HS-5 (cell line): Measurements from ENCODE around the gene GAL3ST3.
"Not testable (repeated sequence)": the region's sequence is repeated elsewhere in the genome, so short reads cannot be mapped to it uniquely, and the experiment has no call there.

Source experiments
- DNase-seq: peaks from one replicate; pipeline ENCODE4 v3.0.0-alpha.2; 2012; ENCODE audit warnings: low read depth

Gene GAL3ST3

DNA sequence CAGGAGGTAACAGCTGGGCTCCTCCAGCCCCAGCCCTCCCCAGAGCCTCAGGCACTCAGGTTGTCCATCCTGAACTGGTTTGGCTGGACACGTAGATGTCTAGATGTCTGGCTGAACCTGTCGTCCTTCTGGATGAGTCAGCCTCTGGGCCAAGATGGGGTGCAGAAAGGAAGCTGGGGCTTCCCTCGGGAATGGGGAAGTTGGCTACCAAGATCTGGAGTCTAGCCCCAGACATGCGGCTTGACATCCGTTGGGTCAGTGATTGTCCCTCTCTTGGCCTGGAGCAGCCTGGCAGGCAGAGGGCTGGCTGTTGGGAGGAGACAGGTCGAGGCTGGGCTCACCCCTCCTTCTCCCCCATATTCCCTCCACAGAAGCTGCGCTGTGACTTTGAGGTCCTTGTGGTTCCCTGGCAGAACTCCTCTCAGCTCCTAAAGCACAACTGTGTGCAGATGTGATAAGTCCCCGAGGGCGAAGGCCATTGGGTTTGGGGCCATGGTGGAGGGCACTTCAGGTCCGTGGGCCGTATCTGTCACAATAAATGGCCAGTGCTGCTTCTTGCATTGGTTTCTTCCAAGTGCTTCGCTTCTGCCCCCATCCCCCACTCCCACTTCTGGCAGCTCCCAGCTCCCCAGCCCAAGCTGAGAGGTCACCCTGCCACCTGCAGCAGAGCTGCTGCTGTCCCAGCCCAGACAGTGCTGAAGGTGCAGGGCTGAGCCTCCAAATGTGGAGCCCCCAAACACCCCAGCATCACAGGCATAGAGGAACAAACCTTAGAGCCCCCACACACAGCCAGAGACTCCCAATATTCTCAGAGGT lies 35.8 kb downstream of the GAL3ST3 start:
- DNase-seq, result no peak

DNA sequence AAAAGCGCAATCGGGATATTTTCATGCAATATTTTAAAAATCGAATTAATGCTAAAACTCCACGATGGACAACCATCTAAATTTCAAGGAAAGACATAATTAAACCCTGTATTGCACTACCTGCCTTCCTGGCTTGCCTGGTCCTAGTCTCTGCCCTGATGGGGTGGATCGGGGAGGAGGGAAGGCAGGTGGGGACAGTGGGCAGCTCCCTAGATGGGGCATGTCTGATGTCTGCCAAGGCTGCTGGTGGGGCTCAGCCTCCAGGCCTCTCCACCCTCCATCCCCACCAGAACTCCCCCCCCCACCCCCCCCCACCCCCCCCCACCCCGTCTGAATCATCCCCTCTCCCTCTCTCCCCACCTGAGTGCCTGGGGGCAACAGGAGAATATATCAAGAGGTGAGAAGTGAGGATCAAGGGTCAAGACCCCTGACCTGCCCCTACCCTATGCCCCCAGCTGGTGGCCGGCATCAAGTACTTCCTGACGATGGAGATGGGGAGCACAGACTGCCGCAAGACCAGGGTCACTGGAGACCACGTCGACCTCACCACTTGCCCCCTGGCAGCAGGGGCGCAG lies 36.5 kb downstream of the GAL3ST3 start:
- no peak for DNase-seq

DNA sequence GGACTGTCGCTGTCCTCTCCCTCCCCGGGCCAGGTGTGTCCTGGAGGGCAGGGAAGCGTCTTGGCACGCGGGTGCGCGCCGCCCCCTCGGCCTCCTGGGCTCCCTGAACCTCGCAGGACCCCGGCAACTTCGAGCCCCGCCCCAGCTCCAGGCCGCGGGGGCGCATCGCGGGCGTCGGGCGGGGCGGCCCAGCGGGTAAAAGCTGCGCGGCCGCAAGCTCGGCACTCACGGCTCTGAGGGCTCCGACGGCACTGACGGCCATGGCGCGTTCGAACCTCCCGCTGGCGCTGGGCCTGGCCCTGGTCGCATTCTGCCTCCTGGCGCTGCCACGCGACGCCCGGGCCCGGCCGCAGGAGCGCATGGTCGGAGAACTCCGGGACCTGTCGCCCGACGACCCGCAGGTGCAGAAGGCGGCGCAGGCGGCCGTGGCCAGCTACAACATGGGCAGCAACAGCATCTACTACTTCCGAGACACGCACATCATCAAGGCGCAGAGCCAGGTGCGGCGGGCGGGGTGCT lies 37.1 kb downstream of the GAL3ST3 start, which contains the start of gene CST6:
TSS of gene CST6 (plus strand) at position 224 of the 519 bp plus-strand sequence. CDS start at position 261, 37 bp downstream.
- no peak for DNase-seq

DNA sequence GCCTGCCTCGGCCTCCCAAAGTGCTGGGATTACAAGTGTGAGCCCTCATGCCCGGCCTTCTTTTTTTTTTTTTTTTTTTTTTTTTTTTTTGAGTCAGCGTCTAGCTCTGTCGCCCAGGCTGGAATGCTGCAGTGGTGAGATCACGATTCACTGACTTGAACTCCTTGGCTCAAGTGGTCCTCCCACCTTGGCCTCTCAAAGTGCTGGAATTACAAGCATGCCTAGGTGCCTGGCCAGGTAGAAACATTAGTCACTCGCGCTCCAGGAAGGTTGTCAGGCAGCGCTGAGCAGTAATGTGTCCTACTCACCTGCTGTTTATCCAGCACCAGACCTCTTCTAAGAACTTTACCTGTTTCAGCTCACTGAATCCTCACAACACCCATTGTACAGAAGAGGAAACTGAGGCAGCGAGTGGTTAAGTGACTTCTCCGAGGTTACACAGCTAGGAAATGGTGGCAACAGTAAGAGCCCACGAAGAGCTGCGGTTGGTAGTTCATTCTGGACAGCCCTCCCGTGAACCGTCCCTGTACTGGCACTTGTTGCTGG lies 37.6 kb downstream of the GAL3ST3 start:
- no peak for DNase-seq

DNA sequence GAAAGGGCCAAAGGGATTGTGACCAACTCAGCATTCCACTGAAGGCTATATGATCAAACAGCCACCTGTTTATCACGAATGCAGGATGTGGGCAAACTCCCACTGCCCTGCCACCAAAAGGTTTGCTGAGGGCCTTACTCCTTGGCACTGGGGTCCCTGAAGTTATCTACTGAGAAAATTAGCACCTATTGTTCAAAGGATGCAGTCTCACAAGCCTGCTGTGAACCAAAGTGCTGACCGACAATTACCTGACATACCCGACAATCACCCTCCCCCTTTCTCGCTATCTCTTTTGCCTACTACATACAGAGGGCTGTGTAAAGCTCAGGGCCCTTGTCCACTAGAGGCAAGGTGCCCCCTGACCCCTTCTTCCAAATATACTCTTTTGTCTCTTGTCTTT lies 38.9 kb downstream of the GAL3ST3 start:
- not testable (repeated sequence) for DNase-seq

DNA sequence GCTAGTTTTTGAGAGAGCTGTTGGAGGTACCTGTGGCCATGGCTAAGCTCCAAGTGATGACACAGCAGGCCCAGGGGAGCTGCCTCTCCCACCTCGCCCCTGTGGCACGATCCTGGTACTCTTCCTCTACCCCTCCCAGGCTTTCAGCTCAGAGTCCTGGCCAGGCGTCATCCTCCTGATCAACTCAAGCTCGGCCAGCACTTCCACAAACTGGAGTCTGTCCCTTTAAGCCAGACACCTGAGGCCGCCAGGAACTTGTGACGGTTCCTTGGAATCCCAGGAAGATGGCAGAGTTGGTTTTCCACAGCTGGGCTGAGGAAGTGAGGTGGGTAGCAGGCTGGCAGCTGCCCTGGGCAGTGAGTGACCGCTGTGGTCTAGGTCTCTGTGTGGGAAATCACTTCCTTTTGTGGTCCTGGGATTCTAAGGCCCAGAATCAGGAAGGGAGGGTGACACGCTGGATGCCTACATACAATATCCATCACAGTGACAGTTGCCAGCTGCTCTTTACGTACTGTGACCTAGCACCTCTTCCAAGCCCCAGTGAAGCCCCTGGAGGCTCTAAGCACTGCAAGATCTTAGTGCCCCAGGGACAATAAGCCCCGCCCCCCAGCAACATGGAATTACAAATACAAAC lies 40.4 kb downstream of the GAL3ST3 start:
- no peak for DNase-seq

DNA sequence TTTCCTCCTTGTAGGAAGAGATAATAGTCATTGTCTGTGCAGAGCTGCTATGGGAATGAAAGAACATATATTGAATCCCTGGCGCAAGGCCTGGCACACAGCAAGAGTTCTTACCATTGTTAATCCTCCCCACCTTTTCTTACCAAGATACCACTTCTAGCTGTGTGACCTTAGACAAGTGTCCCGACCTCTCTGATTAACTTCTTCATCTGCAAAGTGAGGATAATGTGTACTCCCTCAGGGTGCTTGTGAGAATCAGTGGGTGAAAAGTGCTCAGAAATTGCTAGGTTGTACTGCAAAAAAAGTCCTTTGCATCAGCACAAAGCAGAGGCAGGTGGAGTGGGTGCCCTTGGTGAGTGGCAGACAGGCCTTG lies 40.9 kb downstream of the GAL3ST3 start:
- no peak for DNase-seq

DNA sequence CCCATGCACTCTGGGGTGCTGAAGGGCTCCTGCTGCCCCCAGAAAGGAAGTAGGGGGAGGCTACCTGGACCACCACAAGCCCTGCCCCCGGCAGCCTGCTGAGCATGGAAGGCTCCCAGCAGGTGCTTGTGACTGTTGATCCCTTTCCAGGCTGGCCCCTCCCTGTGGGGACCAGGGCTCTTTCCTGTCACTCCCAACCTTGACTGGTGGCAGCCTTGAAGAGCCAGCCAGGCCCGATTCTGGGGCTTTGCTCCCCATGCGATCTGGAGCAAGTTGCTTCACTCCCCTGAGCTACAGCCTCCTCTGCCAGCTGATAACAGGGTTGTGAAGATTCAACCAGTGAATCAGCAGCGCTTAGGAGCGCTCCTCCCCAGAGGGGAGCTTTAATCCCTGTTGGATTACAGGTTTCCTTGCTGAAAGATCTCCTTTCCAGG lies 41.7 kb downstream of the GAL3ST3 start:
- DNase-seq, result no peak

DNA sequence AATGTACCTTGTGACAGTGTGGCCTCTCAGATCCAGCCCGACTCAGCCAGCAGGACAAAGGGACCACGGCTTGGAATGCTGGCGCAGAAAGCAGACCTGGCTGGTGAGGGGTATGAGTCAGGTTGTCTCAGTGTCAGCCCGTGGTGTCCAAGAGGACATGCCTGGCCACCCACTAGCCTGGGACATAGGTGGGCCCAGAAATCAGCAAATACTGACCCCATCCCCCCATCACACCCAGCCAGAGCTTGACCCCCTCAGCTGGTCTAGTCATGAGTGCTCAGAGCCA lies 42.1 kb downstream of the GAL3ST3 start:
- DNase-seq, result no peak

DNA sequence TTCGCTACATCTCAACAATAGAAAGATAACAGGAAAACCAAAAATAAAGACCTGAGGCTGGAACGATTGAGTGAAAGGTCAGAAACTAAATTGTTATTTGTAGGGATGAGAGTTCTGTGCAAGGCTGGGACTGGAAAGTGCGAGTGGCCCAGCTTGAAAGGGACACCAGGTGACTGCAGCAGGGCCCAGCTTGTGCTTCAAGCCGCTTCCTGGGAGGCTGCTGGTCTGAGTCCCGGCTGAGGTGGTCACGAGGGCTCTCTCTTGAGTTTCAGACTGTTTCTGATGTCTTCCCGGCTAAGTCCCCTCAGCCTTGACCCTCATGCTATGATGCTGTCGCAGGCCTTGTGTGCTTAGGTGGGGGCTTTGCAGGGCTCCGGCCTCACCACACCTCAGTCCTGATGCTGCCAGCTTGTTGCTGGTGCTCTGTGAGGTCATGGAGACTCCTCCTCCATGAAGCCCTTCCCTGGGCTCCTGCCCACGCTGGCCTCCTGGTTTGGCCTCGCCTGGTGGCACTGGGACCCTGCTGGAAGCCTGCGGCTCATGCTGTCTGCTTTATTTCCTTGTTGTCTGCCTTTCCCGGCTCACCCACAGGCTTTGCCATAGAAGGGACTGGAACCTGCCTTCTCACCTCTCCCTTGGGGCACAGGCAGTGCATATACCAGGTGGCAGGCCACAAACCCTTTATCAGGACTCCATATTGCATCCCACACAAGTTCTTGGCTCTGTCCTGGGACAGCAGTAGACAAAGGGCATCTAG lies 42.6 kb downstream of the GAL3ST3 start:
- no peak for DNase-seq

DNA sequence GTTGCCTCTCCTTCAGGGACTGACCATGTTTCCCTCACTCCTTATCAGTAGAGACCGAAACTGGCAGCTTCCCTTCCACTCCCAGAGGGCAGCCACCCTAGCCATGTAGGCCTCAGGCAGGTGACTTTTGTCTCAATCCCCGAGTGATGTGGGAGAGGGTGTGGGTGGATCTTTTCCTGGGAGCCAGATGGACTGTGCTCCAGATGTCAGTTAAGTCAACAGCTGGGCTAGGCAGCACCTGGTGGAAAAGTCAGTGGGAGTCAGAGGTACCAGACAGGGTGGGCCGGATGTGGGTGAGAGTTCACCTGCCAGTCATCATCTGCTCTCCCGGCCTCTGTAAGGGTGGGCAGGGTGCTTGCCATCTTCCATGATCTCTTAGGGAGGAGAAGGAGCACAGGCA lies 44.8 kb downstream of the GAL3ST3 start:
- no peak for DNase-seq

DNA sequence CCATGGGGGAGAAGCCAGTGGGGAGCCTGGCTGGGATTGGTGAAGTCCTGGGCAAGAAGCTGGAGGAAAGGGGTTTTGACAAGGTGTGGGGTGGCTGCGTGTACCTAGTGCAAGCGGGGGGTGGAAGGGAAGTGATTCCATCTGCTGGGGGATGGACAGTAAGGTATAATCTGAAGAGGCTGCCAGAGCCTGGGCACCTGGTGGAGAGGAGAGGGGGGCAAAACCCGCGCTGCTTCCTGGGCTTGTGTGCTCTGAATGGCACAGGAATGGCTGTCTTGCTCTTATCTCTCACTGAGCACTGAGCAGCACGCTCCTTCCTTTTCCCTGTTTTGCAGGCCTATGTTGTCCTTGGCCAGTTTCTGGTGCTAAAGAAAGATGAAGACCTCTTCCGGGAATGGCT lies 45.7 kb downstream of the GAL3ST3 start:
- no peak for DNase-seq

DNA sequence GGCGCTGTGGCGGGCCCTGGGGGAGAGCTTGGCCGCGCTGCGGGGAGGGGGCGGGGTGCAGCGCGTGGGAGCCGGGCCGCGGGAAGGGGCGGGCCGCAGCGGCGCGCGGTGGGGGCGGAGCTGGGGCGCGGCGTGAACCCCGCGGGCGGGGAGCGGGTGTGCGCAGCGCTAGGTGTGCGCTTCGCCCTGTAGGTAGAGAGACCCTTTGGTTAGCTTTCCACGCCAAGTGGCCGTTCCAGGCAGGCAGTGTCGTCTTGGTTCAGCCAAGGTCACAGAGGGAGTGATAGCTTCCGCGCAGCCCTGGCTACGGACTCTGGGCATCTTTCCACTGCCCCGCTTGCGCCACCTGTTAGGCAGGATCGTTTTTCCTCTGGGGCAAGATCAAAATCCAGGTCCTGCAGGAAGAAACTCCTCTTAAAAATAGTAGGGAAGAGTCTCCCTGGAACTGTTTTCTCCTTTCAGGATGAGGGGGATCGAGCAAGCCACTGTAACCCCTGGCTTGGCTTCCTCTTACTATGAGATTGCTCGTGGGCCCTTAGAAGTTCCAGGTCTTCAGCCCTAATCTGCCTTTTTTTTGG lies 46.2 kb downstream of the GAL3ST3 start:
- DNase-seq, result peak; percentile 20

DNA sequence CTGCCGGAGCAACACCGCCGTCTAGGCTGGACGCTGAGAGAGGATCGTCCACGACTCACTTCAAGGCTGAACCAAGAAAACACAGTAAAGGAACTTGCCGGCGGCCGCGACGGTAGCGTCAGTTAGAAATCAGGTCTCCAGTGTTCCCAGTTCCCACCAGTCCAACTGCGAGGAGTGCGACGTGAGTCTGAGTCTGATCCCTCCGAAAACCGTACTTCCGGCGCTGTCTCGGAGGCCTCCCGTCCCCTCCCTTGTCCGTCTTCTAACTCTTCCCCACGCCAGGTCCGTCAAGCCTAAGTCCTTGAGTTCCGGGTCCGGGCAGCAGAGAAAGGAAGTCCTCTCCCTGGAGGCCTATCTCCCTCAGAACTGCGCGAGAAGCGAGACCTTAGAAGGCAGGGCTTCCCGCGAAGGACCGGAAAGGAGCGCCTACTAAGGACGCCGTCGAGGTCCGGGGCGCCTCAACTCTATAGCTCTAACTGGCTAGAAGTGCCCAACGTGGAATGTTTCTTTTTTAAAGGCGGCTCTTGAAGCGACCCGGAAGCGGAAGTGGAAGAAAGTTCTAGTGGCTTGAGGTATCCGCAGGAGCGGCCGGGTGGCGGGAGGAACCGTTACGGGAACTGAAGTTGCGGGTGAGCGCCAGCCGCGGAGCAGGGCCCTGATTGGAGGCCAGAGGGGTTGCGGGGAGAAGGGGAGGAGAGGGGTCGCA lies 46.9 kb downstream of the GAL3ST3 start, which contains the start of the genes BANF1 and EIF1AD:
TSS of gene BANF1 (plus strand) at position 562 of the 706 bp plus-strand sequence. CDS start 748 bp downstream, outside the sequence.
TSS of gene EIF1AD (minus strand) at position 216 of the 706 bp plus-strand sequence. CDS start 1,768 bp downstream, outside the sequence.
- DNase-seq, result peak; percentile 95

DNA sequence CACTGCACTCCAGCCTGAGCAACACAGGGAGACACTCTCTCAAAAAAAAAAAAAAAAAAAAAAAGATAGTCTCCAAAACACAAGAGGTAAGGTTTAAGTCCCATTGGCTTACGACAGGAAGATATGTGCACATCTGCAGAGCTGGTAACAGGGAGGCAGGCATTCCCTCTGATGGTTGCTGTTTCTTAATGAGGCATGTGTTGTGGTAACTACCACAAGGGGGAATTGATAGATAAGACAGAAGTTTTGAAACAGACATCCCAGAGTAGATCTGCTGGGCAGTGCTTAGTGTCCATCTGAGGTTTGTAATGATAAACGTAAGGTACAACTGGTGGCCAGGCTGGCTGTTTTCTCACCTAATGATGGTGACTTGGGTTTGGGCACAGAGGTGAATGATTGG lies 51.7 kb downstream of the GAL3ST3 start:
- no peak for DNase-seq

DNA sequence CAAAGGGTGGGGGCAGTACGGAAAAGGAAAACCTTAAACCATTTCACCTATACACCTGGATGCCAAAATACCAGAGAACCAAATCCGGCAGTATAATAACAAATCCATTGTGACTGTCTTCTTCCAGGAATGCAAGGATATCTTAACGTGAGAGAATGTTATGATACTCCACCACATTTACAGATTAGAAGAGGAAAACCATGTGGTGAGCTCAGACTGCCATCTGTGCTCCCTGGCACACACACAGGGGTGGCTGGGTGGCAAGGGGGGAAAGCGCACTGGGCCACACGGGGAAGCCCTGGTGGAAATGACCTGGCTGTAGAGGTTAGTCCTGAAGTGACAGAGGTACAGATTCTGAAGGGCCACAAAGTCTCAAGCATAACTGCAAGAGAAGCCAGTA lies 56.9 kb downstream of the GAL3ST3 start:
- no peak for DNase-seq
